NOMO-1 treated with DMSO at 0.1 percent for 48 hours (cell line): Measurements from ENCODE around the gene FADS1.

Source experiments
- DNase-seq: peaks from one replicate; lab custom pipeline; 2025; ENCODE audit not compliant: unreplicated experiment; lab: John Stamatoyannopoulos, UW

FADS1 gene

GRCh38 chr11:61778357-61778886 lies 38.4 kb downstream of the FADS1 start:
- DNase-seq = no peak

GRCh38 chr11:61777234-61778090 lies 39.3 kb downstream of the FADS1 start:
- no peak for DNase-seq

GRCh38 chr11:61776561-61777075 lies 40.2 kb downstream of the FADS1 start:
- peak; percentile 48 for DNase-seq

GRCh38 chr11:61775606-61776554 lies 40.9 kb downstream of the FADS1 start:
- no peak for DNase-seq

DNA sequence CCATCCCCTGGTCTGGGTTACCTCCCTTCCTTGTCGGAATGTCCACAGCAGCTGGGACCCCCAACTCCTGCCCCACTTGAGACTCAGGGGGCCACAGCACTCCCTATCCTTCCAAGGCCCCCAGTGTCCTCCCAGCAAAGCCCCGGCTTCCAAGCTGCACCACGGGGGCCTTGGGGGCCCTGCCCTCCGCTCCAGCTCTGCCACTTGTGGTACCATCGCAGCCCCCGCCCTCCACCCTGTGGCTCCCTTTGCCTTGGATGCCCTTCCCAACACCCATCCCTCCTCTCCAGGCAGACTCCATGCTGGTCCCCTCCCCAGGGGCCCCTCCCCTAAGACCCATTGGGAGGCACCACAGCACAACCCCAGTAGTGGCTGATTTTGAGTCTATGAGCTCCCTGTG lies 41.7 kb downstream of the FADS1 start:
- no peak for DNase-seq

DNA sequence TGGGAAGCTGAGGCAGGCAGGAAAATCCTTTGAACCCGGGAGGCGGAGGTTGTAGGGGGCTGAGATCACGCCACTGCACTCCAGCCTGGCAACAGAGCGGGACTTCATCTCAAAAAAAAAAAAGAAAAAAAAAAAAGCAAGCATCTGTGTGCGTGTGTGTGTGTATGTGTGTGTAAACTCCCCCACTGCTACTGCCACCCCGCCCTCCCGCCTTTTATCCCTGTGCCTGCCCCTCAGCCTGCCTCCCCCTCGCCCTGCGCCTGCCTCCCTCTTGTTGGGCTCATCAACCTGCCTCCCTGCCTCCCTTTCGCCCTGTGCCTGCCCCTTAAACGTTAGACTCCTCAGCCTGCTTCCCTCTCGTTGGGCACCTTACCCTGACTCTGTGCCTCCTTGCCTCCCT lies 42.4 kb downstream of the FADS1 start:
- DNase-seq = no peak

GRCh38 chr11:61773809-61774208 lies 43.0 kb downstream of the FADS1 start:
- DNase-seq = no peak

DNA sequence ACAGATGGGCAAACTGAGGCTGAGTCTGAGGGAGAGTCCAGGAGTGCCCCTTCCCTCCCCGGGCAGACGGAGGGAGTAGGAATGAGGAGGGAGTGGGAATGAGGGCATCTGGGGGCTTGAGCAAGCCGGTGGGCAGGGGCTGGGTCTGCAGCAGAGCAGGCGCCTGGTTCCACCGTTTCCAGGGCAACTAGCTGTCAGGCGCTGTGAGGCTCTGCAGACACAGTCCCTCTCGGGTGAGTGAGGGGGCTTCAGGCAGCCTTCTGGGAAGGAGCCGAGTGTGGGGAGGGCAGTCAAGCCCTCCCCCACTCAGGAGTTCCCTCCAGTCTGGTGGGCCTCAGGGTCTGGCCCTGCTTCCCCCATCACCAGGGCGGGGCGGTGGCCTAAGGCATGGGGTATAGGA lies 43.4 kb downstream of the FADS1 start:
- no peak for DNase-seq

- no peak for DNase-seq
These were observed 44.8 kb downstream of the FADS1 start for GRCh38 chr11:61771985-61772455.

DNA sequence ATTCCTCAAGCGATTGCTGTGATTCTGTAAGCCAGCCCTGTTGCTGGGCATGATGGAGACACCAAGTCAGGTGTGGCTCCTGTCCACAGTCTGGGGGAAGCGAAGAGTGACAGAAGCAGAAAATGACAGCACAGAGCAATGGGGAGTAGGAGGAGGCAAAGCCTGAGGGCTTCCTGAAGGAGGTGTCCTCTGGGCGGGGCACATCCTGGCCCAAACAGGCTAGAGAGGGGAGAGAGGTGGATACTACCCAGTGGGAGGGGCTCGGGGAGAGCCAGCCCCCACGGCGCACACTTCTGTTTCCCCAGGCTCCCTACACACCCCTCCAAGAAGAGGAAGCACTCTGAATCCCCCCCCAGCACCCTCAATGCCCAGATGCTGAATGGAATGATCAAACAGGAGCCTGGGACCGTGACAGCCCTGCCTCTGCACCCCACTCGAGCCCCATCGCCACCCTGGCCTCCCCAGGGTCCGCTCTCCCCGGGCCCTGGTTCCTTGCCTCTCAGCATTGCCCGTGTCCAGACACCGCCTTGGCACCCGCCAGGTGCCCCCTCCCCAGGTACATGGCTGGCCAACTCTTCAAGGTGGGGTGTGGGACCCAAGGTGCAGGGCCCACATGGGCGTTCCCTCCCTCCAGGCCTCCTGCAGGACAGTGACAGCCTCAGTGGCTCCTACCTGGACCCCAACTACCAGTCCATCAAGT lies 45.5 kb downstream of the FADS1 start:
- DNase-seq = no peak

DNA sequence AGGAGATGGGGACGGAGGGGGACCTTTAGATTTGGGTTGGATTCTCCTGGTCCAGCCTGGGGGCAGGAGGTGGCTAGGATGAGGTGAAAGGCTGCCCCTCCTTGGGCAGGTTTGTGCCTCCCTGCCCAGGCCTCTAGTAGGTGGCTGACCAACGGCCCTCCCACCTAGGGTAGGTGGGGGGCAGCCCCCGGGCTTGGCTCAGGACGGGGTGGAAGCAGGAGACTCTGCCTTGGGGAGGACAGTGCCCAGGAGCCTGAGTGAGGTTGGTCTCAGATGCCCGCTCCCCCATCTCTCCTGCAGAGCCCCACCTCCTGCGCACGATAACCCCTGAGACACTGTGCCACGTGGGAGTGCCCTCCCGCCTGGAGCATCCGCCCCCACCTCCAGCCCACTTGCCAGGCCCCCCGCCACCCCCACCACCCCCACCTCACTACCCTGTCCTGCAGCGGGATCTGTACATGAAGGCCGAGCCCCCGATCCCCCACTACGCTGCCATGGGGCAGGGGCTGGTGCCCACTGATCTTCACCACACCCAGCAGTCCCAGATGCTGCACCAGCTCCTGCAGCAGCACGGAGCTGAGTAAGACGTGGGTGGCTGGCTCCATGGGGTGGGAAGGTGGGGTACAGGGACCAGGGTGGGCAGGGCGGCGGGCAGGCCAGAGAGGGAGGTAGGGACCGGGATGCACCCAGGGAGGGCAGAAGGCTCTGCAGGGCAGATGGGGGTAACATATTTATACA lies 46.7 kb downstream of the FADS1 start:
- no peak for DNase-seq

DNA sequence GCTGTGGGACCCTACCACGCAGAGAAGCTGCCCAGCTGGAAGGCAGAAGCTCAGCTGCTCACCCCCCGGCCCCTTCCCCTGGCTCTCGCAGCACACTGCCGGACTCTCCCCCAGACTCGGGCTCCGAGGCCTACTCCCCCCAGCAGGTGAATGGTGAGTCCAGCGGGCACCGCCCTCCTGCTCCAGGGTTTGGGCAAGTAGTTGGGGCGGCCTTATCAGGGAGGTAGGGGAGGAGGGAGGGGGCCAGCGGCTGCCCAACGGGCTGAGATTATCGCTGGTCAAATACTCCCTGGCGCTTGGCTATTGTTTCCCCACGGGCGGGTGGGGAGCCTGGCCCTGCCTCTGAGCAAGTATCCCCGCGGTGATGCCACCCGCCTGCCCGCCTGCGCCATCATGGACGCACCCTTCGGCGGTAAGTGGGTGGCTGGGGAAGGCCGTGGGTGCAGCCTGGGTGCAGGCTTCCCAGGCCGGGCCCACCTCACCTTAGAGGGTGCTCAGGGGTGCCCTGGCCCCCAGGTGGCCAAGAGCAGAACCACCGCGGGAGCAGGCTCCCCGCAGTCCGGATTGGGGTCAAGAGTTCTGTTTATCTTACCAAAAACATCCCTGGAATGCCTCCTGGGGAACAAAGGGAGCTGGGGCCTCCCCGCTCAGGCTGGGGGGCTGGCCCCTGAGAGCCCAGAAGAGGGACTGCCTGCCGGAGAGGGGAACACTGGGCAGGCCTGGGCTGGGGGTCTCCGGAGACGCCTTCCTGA lies 47.5 kb downstream of the FADS1 start:
- DNase-seq = no peak

DNA sequence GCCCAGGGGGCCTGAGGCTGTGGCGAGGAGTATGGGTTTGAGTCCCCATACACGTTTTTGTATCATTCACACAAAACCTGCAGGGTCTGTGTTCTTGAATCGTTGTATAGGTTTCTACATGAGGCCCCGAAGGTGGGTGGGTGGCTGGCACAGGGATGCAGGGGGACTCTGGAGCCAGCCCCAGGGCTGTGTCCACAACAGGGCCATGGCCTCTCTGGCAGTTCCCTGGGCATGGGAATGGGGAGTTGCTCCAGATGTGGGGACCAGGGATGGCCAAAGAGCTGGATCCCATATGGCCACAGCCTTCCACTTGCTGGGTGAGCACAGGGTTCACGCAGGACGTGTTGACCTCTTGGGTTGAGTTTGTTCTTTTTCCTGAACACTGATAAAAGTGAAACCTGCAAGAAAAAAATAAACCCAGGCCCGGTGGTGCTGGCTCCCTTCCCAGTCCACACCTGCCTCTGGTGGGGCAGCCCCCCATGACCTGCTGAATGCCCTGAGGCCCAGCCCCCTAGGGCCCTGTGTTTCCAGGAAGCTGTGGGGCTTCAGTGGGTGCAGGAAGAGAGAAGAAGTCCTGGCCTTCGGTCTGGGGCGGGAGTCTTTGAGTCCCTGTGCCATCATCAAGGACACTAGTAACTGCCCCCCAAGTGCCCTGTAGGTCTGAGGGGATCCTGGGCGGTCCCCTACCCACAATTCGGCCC lies 48.3 kb downstream of the FADS1 start:
- no peak for DNase-seq

DNA sequence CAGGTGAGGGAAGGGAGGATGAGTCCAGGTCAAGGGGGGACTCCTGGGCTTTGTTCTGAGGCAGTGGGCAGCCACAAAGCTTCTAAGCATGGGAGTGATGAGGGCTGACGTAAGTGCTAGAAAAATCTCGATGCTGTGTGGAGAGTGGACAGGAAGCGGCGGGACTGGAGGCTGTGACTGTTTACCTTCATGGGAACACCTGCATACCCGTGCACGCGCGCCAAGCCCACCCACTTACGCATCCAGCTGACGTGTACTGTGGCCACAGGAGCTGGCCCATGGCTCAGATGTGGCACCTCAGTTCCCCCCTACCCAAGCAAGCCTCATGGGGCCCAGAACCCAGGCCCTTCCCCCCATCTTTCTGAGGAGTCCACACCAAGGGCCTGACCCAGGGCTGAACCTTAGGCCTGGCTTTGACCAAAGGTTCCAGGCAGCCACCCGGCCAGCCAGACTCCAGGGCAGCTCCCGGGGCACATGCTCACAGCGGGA lies 50.4 kb downstream of the FADS1 start:
- no peak for DNase-seq

DNA sequence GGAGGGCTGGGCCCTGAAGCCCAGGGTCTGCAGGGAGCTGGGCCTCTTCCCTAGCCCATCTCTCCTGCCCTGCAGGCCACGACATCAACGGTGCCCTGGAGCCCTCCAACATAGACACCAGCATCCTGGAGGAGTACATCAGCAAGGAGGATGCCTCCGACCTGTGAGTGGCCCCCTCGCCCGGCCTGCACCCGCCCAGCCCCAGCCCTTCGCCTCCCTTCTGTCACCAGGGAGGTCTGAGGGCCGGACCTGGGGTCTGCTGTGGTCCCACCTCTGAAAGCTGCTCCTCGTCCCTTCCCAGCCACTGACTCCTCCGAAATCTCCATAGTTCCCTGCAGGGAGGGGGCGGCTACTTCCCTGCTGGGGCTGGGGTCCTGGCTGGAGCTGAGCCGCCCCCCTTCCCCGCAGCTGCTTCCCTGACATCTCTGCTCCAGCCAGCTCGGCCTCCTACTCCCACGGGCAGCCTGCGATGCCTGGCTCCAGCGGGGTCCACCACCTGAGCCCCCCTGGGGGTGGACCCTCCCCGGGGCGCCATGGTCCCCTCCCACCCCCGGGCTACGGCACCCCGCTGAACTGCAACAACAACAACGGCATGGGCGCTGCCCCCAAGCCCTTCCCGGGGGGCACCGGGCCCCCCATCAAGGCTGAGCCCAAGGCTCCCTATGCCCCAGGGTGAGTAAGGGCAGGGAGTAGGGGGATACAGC lies 51.1 kb downstream of the FADS1 start:
- DNase-seq = no peak

DNA sequence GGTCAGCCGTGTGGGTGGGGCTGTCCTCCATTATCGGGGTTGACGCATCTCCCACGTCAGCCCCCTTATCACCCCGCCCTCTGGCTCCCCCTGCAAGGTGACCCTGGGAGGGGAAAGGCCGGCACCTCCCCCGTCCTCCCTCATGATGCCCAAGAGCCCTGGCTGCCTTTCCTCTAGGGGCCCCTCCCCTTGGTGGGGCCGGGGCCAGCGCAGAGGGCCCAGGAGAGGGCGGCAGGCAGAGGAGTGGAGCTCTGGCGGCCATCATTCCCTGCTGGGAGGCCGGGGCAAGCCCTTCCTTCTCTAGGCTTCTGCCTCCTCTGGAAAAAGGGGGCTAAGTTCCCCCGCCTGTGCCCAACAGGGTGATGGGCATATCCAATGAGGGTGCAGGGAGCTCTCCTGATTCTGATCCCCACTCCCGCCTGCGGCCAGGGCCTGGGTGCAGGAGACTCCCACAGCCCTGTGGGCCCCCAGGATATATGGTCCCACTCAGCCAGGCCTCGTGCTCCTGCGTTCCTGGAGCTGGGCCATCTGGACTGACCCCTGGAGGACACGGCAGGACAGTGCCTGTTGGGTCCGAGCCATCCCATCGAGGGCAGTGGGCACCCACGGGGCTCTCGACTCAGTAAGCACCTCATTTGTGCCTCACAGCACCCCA lies 52.1 kb downstream of the FADS1 start:
- DNase-seq = no peak

GRCh38 chr11:61763930-61764605 lies 52.7 kb downstream of the FADS1 start:
- no peak for DNase-seq
